ENCODE data around the gene ZNF185. TPM values are rescaled to one million over a fixed set of nuclear protein-coding genes. Genes with fewer than 3 reads are reported as not detected.

The ZNF185 gene
- total and polyA plus RNA-seq, 10 of the 15 experiments (the other 5 are each of a cell fraction or from before 2014, with no cell fraction given) = 0.23 to 1.3 (median 0.55) TPM

DNA sequence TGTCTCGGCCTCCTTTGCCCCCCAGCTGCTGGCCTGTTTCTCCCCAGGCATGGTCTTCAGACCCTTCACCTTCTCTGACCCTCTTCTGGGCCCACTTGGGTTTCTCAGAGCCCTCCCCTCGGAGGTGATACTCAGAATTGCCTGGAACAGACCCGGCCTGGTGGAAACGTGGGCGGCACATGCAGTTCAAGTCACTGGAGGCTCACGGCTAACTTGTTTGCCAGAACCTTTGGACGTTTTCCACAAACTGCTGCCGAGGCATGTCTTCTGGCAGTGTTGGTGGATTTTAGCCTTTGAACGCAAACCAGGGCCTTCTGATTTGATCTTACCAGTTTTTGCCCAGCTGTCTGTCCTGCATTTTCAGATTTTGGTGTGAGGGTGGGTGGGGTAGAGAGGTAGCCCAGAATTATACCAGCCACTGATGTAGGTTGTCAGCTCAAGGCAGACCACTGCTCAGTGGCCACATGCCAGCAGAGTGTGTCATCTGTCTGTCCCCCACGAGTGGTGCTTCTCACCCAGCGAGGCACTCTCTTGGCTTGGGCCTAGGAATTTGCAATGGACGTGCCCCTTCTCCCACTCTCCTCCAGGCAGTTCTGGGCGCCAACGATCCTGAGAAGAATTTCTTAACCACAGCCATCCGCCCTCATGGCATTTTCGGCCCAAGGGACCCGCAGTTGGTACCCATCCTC lies 32.5 kb upstream of the ZNF185 start:
- no peaks in the 10 kb centered on the region for H4K20me1 ChIP-seq (ENCODE audit: control insufficient read depth, insufficient read depth)
- ChIA-PET CTCF (no interaction called here), POLR2A (no interaction called here), RAD21 (ENCODE audit: unreplicated experiment) (no interaction called here), SMC1A (ENCODE audit: uncharacterized antibody, unreplicated experiment) (no interaction called here)
- DNase-seq (ENCODE audit: low read depth, low spot score) = no peak
- no peak for ATAC-seq
- H3K27ac ChIP-seq (ENCODE audit: control insufficient read depth, insufficient read depth) = no peak overlapping the region
- no peaks in the 10 kb centered on the region for H3K9me3 ChIP-seq (replicated peaks; ENCODE audit: control insufficient read depth, insufficient read depth, low read length)
- no TSS peak for BruUV-seq (replicated peaks)
- in situ Hi-C loops (cut with MboI) = no loop called here
- H3K4me3 ChIP-seq = no peak overlapping the region
- no peak for FAIRE-seq
- TF ChIP-seq STAT1 (conservative IDR thresholded peaks at IDR 0.05) (no peak), CEBPB (IDR thresholded peaks at IDR 0.05; ENCODE audit: borderline replicate concordance in 1 of 2, low read depth in 2 of 2, low read length in 2 of 2) (no peak), MTA3 (IDR thresholded peaks at IDR 0.05; ENCODE audit: borderline replicate concordance, low read length) (no peak), RAD21 (IDR thresholded peaks at IDR 0.05; ENCODE audit: insufficient read depth, low read depth, low read length) (no peak), NFYA (IDR thresholded peaks at IDR 0.05; ENCODE audit: borderline replicate concordance, low read depth, low read length) (no peak), BCL11A (IDR thresholded peaks at IDR 0.05; ENCODE audit: low read depth, low read length) (no peak), IRF5 (IDR thresholded peaks at IDR 0.05; ENCODE audit: borderline replicate concordance) (no peak), NFIC (IDR thresholded peaks at IDR 0.05; ENCODE audit: low read depth, low read length) (no peak), HDGF (IDR thresholded peaks at IDR 0.05) (no peak), CEBPZ (IDR thresholded peaks at IDR 0.05; ENCODE audit: low read depth, low read length) (no peak), HCFC1 (IDR thresholded peaks at IDR 0.05; ENCODE audit: low read length) (no peak), YBX1 (IDR thresholded peaks at IDR 0.05) (no peak), GATAD2B (conservative IDR thresholded peaks at IDR 0.05; ENCODE audit: low read depth) (no peak), ESRRA (IDR thresholded peaks at IDR 0.05; ENCODE audit: low read length) (no peak), MXI1 (IDR thresholded peaks at IDR 0.05; ENCODE audit: low read depth, low read length) (no peak), SMC3 (IDR thresholded peaks at IDR 0.05; ENCODE audit: borderline replicate concordance, low read length) (no peak), RB1 (IDR thresholded peaks at IDR 0.05; ENCODE audit: borderline replicate concordance) (no peak)
- TF ChIP-seq, protein P1, sequence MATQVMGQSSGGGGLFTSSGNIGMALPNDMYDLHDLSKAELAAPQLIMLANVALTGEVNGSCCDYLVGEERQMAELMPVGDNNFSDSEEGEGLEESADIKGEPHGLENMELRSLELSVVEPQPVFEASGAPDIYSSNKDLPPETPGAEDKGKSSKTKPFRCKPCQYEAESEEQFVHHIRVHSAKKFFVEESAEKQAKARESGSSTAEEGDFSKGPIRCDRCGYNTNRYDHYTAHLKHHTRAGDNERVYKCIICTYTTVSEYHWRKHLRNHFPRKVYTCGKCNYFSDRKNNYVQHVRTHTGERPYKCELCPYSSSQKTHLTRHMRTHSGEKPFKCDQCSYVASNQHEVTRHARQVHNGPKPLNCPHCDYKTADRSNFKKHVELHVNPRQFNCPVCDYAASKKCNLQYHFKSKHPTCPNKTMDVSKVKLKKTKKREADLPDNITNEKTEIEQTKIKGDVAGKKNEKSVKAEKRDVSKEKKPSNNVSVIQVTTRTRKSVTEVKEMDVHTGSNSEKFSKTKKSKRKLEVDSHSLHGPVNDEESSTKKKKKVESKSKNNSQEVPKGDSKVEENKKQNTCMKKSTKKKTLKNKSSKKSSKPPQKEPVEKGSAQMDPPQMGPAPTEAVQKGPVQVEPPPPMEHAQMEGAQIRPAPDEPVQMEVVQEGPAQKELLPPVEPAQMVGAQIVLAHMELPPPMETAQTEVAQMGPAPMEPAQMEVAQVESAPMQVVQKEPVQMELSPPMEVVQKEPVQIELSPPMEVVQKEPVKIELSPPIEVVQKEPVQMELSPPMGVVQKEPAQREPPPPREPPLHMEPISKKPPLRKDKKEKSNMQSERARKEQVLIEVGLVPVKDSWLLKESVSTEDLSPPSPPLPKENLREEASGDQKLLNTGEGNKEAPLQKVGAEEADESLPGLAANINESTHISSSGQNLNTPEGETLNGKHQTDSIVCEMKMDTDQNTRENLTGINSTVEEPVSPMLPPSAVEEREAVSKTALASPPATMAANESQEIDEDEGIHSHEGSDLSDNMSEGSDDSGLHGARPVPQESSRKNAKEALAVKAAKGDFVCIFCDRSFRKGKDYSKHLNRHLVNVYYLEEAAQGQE (IDR thresholded peaks at IDR 0.05; ENCODE audit: low read depth, low read length) = no peak
- H3K9ac ChIP-seq (ENCODE audit: control insufficient read depth, insufficient read depth, low read length) = no peak overlapping the region
- no peak overlapping the region for H2AFZ ChIP-seq (ENCODE audit: control insufficient read depth, low read depth, low read length)
- no peaks in the 10 kb centered on the region for H3K4me1 ChIP-seq (ENCODE audit: control insufficient read depth, insufficient read depth, low read length)
- H3K27me3 ChIP-seq (replicated peaks in 1 of 2; ENCODE audit: control insufficient read depth in 2 of 2, insufficient read depth in 2 of 2, low read length in 1 of 2) = no peaks in the 10 kb centered on the region
- no peaks in the 10 kb centered on the region for H3K79me2 ChIP-seq (ENCODE audit: control insufficient read depth, insufficient read depth, low read length)
- no peak overlapping the region for H3K4me2 ChIP-seq (ENCODE audit: control insufficient read depth, insufficient read depth)
- peaks cover 0 to 2% of the 10 kb centered on the region in 2 experiments for H3K36me3 ChIP-seq (ENCODE audit: control insufficient read depth in 2 of 2, insufficient read depth in 2 of 2, low read length in 1 of 2)
- intact Hi-C loops (cut with micrococcal nuclease; ENCODE audit: unreplicated experiment) = no loop called here
- WGBS (ENCODE audit: insufficient coverage, insufficient replicate concordance, low lambda C conversion rate, missing lambda C conversion rate) = 67% methylated on average over 17 of the region's 17 CpGs

All from GM12878 (cell line).